Choroid plexus epithelial cell (primary cell): ENCODE measurements around the gene PDZRN3.

Experiments
- DNase-seq: peaks from one replicate; pipeline ENCODE4 v3.0.0-alpha.2; 2010; ENCODE audit warnings: low read depth
- H3K4me3 ChIP-seq: 2 replicates; pipeline ENCODE4 v1.5.1; 2011; ENCODE audit warnings: low read depth, mild to moderate bottlenecking, control low read depth, low read length, moderate library complexity
- CTCF ChIP-seq: conservative IDR thresholded peaks from 2 replicates; pipeline ENCODE4 v1.5.1; 2011; ENCODE audit warnings: low read depth, mild to moderate bottlenecking, control low read depth, inconsistent platforms, low read length, moderate library complexity

Gene PDZRN3

GRCh38 chr3:73516631-73517030, 108.1 kb downstream of the PDZRN3 start:
- TF ChIP-seq CTCF: no peak
- no peak overlapping the region for H3K4me3 ChIP-seq
- DNase-seq: peak; percentile 17

- TF ChIP-seq CTCF: no peak
- DNase-seq: no peak
- H3K4me3 ChIP-seq: no peak overlapping the region
These were observed 111.5 kb downstream of the PDZRN3 start for GRCh38 chr3:73513260-73513659.

- peak; percentile 36 for DNase-seq
- no peak overlapping the region for H3K4me3 ChIP-seq
- TF ChIP-seq CTCF: no peak
These were observed 112.9 kb downstream of the PDZRN3 start for GRCh38 chr3:73511571-73512525.

GRCh38 chr3:73510784-73511183, 114.0 kb downstream of the PDZRN3 start:
- no peak for DNase-seq
- no peak for TF ChIP-seq CTCF
- H3K4me3 ChIP-seq: no peak overlapping the region

GRCh38 chr3:73510334-73510733, 114.4 kb downstream of the PDZRN3 start:
- no peak overlapping the region for H3K4me3 ChIP-seq
- no peak for TF ChIP-seq CTCF
- no peak for DNase-seq

- no peak for TF ChIP-seq CTCF
- DNase-seq: no peak
- H3K4me3 ChIP-seq: no peak overlapping the region
These were observed 114.9 kb downstream of the PDZRN3 start for GRCh38 chr3:73509816-73510215.

- DNase-seq: no peak
- no peak for TF ChIP-seq CTCF
- H3K4me3 ChIP-seq: no peak overlapping the region
These were observed 115.7 kb downstream of the PDZRN3 start for GRCh38 chr3:73509066-73509465.
